K562 treated with DMSO at 1 percent for 4 hours (cell line): ENCODE measurements around the gene OSM. TPM values are rescaled to one million over a fixed set of nuclear protein-coding genes. Genes with fewer than 3 reads are reported as not detected.

Source experiments
- total RNA-seq: library from RNA; unstranded; fragments of 300-600 nt; gene quantifications from 2 replicates; pipeline ENCODE4 v1.2.3, GENCODE V29; 2022; ENCODE audit not compliant: insufficient read depth

The OSM gene
- total RNA-seq = not detected in 2 replicates

GRCh38 chr22:30266445-30267381, at the start of gene OSM:
Gene OSM (minus strand): TSS chr22:30266851. CDS start chr22:30266799, 52 bp downstream.

GRCh38 chr22:30289141-30289979, 22.7 kb upstream of the OSM start, which contains the start of gene CASTOR1:
Gene CASTOR1 (minus strand): TSS chr22:30289505. CDS start chr22:30289497, 8 bp downstream.

GRCh38 chr22:30245985-30246813, 20.5 kb downstream of the OSM start, which contains the start of gene LIF:
Gene LIF (minus strand): TSS chr22:30246759. CDS start chr22:30246695, 64 bp downstream.

Other genes with a start within 250 kb of the OSM start
- gene HORMAD2, start 186.4 kb downstream of the OSM start, total RNA-seq = not detected in 2 replicates
- gene LIF, start 20.1 kb downstream of the OSM start, total RNA-seq = not detected in 2 replicates
- 1.7 TPM in 1 of 2 replicates, not detected in the other for gene CASTOR1, start 22.7 kb upstream of the OSM start, total RNA-seq
- gene TBC1D10A, start 60.1 kb upstream of the OSM start, total RNA-seq = 13.3 and 13.4 TPM in 2 replicates
- 48.0 and 54.1 TPM in 2 replicates for gene SF3A1, start 90.0 kb upstream of the OSM start, total RNA-seq
- 3.6 and 4.1 TPM in 2 replicates for gene CCDC157, start 90.2 kb upstream of the OSM start, total RNA-seq
- gene RNF215, start 120.6 kb upstream of the OSM start, total RNA-seq = 2.5 and 5.4 TPM in 2 replicates
- gene SEC14L2, start 130.2 kb upstream of the OSM start, total RNA-seq = 0.21 TPM in 1 of 2 replicates, not detected in the other
- gene MTFP1, start 158.9 kb upstream of the OSM start, total RNA-seq = 30.3 and 32.4 TPM in 2 replicates
- not detected in 2 replicates for gene SEC14L3, start 205.2 kb upstream of the OSM start, total RNA-seq
- not detected in 2 replicates for gene SEC14L4, start 238.8 kb upstream of the OSM start, total RNA-seq